RWPE1 (cell line): Measurements from ENCODE around the gene SPATA6L.

Experiments
- CTCF ChIA-PET: fragments of 350-600 bp; sonication (Branson Sonifier 250); formaldehyde crosslinking; extraction: SDS; loops from one replicate; lab custom pipeline; 2021; lab: Yijun Ruan, JAX
- POLR2A ChIA-PET: fragments of 400-600 bp; formaldehyde crosslinking; extraction: SDS; loops from one replicate; lab custom pipeline; 2020; ENCODE audit warnings: antibody characterized with exemption; ENCODE audit not compliant: low non-redundant PET; lab: Yijun Ruan, JAX
- DNase-seq: peaks from one replicate; pipeline ENCODE4 v3.0.0; 2012; ENCODE audit warnings: low spot score
- H3K27ac ChIP-seq: fragments of 450-650 bp; 2 replicates; pipeline ENCODE4 v1.5.1; 2017
- CTCF ChIP-seq: fragments of 450-650 bp; conservative IDR thresholded peaks from 2 replicates; pipeline ENCODE4 v1.5.1; 2017; ENCODE audit warnings: low read depth, mild to moderate bottlenecking

SPATA6L gene

GRCh38 chr9:4638968-4639367 lies 27.3 kb downstream of the SPATA6L start:
- no peak overlapping the region for H3K27ac ChIP-seq
- no peak for DNase-seq
- no peak for TF ChIP-seq CTCF
- ChIA-PET POLR2A (no interaction called here), CTCF (no interaction called here)

GRCh38 chr9:4630836-4631235 lies 35.4 kb downstream of the SPATA6L start:
- CTCF ChIA-PET: no interaction called here
- no peak overlapping the region for H3K27ac ChIP-seq
- DNase-seq: no peak
- POLR2A ChIA-PET: no interaction called here
- no peak for TF ChIP-seq CTCF

GRCh38 chr9:4622016-4622415 lies 44.3 kb downstream of the SPATA6L start:
- no peak for DNase-seq
- CTCF ChIA-PET: no interaction called here

GRCh38 chr9:4620881-4621555 lies 45.3 kb downstream of the SPATA6L start:
- H3K27ac ChIP-seq: no peak overlapping the region
- POLR2A ChIA-PET: no interaction called here
- CTCF ChIA-PET: interaction anchor here (0.6 kb wide), 1 partner anchor 821 kb away, joined by 3 read pairs; no protein-coding TSS in a partner anchor
- DNase-seq: no peak
- no peak for TF ChIP-seq CTCF

More at GRCh38 chr9:4622016-4622415, 44.3 kb downstream of the SPATA6L start:
- H3K27ac ChIP-seq: no peak overlapping the region
- POLR2A ChIA-PET: no interaction called here
- no peak for TF ChIP-seq CTCF

GRCh38 chr9:4620057-4620765 lies 46.1 kb downstream of the SPATA6L start:
- CTCF ChIA-PET: no interaction called here
- POLR2A ChIA-PET: no interaction called here
- no peak overlapping the region for H3K27ac ChIP-seq
- DNase-seq: no peak
- TF ChIP-seq CTCF: no peak

- no peak overlapping the region for H3K27ac ChIP-seq
- no peak for TF ChIP-seq CTCF
- DNase-seq: no peak
Observed at GRCh38 chr9:4618700-4619099, 47.6 kb downstream of the SPATA6L start.

More at GRCh38 chr9:4618700-4619099, 47.6 kb downstream of the SPATA6L start:
- POLR2A ChIA-PET: no interaction called here
- CTCF ChIA-PET: no interaction called here
